ENCODE results near the gene BRME1.

The BRME1 gene

DNA sequence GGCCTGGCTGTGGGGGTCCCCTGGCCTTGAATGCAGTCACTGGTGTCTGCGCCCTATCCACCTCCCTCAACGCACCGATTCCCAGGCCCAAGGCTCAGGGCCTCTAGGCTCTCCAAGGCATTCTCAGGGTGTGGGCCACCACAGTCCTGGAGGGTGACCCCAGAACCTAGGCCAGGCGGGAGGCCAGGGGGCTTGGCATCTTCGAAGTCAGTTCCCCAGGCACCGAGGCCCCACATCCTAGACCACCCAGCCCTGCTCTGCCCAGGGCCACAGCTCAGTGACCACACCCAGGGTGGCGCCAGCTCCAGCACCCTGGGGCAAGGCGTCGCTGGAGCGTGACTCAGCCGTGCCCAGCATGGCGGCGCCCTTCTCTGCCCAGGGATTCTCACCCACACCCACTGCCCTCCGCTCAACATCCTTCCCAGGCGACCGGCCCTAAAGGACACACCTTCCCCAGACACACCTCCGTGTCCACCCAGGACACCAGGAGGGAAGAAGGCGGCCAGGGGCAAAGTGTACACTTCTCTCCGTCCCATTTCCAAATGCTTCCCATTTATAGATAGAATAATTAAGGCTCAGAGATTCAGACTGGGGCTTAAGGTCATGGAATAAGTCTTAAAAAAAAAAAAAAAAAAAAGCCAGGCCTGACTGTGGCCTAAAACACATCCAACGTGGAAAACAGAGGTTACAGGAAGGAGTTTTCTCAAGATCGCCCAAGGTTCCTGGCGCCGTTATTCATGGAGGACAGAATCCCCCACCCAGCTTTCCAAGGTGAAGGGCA is 65.4 kb downstream of the BRME1 start:
- peaks cover 64% of the 10 kb centered on the region for H3K4me1 Mint-ChIP-seq
- TF ChIP-seq, protein P1, sequence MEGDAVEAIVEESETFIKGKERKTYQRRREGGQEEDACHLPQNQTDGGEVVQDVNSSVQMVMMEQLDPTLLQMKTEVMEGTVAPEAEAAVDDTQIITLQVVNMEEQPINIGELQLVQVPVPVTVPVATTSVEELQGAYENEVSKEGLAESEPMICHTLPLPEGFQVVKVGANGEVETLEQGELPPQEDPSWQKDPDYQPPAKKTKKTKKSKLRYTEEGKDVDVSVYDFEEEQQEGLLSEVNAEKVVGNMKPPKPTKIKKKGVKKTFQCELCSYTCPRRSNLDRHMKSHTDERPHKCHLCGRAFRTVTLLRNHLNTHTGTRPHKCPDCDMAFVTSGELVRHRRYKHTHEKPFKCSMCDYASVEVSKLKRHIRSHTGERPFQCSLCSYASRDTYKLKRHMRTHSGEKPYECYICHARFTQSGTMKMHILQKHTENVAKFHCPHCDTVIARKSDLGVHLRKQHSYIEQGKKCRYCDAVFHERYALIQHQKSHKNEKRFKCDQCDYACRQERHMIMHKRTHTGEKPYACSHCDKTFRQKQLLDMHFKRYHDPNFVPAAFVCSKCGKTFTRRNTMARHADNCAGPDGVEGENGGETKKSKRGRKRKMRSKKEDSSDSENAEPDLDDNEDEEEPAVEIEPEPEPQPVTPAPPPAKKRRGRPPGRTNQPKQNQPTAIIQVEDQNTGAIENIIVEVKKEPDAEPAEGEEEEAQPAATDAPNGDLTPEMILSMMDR (IDR thresholded peaks at IDR 0.05), result no peak
- peaks cover 3% of the 10 kb centered on the region for H3K27me3 Mint-ChIP-seq (ENCODE audit: low read depth, poor library complexity)
- H3K4me3 Mint-ChIP-seq, result peak overlapping the region; percentile 94
- H3K9me3 Mint-ChIP-seq, result no peaks in the 10 kb centered on the region
- no peak for DNase-seq
- no peaks in the 10 kb centered on the region for H3K36me3 Mint-ChIP-seq (ENCODE audit: low read depth)
- no peak overlapping the region for H3K27ac Mint-ChIP-seq

DNA sequence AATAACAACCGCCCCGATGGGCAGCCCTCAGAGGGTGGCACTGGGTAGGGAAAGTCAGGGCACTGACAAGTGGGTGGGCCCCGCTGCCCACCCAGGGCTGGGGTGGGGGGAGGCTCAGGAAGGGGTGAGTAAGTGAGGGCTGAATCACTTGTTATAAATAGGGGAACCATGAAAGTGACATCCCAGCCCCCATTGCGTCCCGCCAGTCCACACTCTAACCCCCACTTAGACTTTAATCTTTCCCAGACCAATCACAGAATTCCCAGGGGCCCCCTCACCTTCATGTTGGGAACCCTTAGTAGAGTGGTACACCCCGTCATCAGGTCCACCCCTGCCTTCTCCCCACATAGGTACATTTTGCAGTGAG is 66.0 kb downstream of the BRME1 start:
- peak overlapping the region; percentile 94 for H3K4me3 Mint-ChIP-seq
- no peak for DNase-seq
- no peaks in the 10 kb centered on the region for H3K9me3 Mint-ChIP-seq
- H3K27ac Mint-ChIP-seq, result no peak overlapping the region
- H3K27me3 Mint-ChIP-seq (ENCODE audit: low read depth, poor library complexity), result peaks cover 3% of the 10 kb centered on the region
- TF ChIP-seq, protein P1 (IDR thresholded peaks at IDR 0.05), result no peak
- H3K4me1 Mint-ChIP-seq, result peaks cover 58% of the 10 kb centered on the region
- H3K36me3 Mint-ChIP-seq (ENCODE audit: low read depth), result no peaks in the 10 kb centered on the region

DNA sequence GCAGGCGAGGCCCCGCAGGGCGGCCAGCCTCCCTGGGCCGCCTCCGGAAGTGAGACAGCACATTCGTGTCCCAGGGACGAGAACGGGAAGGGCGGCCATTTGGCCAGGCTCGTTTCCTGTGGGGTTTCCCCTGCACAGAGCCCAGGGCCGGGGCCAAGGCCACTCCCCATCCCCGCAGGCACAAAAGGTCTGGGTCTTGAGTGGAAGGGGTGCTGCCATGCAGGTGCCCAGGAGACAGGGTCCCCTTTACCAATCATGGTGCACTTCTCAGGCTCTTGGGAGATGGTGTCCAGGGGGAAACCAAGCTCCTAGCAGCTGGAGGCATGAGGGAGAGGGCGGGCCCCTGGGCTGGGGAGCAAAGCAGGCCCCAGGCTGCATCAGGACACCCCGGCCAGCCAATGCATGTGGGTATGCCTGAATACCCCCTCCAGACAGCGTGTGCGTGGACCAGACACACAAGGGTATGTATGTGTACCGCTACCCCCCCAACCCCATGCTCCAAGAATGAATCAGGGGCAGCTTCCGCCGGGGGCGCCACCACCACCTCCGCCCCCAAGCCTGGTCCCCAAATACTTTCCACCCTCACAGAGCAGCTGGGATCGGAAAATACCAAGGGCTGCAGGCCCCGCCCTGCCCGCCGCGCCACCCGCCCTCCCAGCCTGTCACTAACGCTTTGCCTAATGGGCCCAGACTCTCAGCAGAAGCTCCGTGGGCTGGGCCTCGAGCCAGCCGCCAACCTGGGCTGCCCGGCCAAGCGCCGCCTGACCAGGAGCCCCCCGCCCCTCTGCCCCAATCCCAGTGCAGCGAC is 66.6 kb downstream of the BRME1 start:
- no peak overlapping the region for H3K4me3 Mint-ChIP-seq
- H3K36me3 Mint-ChIP-seq (ENCODE audit: low read depth), result no peaks in the 10 kb centered on the region
- H3K27me3 Mint-ChIP-seq (ENCODE audit: low read depth, poor library complexity), result peaks cover 3% of the 10 kb centered on the region
- no peak overlapping the region for H3K27ac Mint-ChIP-seq
- no peaks in the 10 kb centered on the region for H3K9me3 Mint-ChIP-seq
- no peak for DNase-seq
- H3K4me1 Mint-ChIP-seq, result peaks cover 56% of the 10 kb centered on the region
- TF ChIP-seq, protein P1 (IDR thresholded peaks at IDR 0.05), result no peak

DNA sequence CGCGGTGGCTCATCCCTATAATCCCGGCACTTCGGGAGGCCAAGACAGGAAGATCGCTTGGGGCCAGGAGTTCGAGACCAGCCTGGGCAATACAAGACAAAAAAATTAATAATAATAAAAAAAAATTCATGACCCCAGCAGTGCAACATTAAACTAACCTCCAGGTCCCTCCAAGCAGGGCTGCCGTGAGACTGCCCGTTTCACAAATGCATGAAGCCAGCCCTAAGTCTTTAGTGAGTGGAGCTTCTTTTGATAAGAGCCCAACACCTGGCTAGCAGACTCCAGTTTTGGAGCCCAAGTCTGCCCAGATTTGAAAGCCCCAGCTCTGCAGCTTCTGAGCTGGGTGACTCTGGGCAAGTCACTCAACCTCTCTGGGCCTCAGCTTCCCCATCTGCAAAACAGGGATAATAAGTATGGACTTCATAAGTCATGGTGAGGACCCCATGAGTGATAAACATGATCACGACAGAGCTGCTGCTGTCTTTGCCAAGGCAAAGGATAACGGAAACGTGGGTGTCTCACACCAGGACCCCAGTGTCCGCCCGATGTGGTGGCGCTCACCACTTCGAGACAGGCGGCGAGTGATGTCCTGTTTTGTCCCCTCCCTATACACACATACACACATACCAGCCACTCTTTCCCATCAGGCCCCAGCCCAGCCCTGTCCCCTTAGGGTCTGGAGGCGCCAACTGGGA is 67.3 kb downstream of the BRME1 start:
- DNase-seq, result no peak
- Mint-ChIP-seq H3K36me3 (ENCODE audit: low read depth) (no peaks in the 10 kb centered on the region), H3K9me3 (no peaks in the 10 kb centered on the region), H3K27ac (peak overlapping the region; percentile 64), H3K27me3 (ENCODE audit: low read depth, poor library complexity) (peaks cover 7% of the 10 kb centered on the region), H3K4me3 (no peak overlapping the region), H3K4me1 (peaks cover 56% of the 10 kb centered on the region)
- TF ChIP-seq, protein P1 (IDR thresholded peaks at IDR 0.05), result no peak

DNA sequence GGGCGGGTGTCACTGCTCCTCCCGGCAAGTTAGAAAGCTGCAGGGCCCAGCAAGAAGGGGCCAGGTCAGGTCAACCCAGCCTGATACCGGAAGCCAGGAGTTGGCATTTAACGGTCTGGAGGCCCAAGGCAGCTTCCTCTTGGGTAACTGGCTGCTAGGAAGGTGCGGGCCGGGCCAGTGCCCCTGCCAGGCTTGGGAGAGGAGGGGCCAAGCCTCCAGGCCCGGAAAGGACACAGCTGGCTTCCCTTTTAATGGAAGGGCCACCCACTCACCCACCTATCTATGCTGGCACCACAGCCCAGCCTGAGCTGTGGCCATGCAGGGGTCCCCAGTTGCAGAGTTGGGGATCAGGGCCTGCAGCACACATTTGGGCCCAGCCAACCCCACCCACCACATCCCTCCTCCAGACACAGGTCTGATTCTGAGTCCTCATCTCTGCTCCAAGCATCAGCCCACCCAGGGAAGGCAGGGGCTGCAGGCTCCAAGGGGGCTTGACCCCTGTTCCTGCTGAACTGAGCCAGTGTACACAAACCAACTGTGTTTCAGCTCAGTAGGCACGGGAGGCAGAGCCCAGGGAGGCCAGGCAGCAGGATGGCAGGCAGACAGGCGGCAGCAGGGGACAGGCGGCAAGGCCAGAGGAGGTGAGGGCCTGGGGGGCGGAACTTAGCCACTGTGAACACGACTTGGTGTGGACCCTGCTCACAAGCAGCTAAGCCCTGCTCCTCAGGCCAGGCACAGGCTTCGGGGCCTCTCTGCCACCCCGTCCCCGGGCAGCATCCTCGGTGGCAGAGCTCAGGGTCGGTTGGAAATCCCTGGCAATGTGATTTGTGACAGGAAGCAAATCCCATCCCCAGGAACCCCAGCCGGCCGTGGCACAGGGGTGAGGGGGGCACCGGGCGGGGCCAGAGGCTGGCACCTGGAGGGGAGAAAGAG is 69.9 kb downstream of the BRME1 start:
- TF ChIP-seq, protein P1 (IDR thresholded peaks at IDR 0.05), result no peak
- no peak overlapping the region for H3K4me3 Mint-ChIP-seq
- H3K9me3 Mint-ChIP-seq, result no peaks in the 10 kb centered on the region
- H3K4me1 Mint-ChIP-seq, result peaks cover 49% of the 10 kb centered on the region
- peaks cover 5% of the 10 kb centered on the region for H3K36me3 Mint-ChIP-seq (ENCODE audit: low read depth)
- peaks cover 4% of the 10 kb centered on the region for H3K27me3 Mint-ChIP-seq (ENCODE audit: low read depth, poor library complexity)
- no peak for DNase-seq
- H3K27ac Mint-ChIP-seq, result peak overlapping the region; percentile 68
